ENCODE data around the gene KIF26B. TPM values are rescaled to one million over a fixed set of nuclear protein-coding genes. Genes with fewer than 3 reads are reported as not detected.

The KIF26B gene
- total and polyA plus RNA-seq, 2 experiments from 2014 or later = 0.03 to 0.76 TPM

- ATAC-seq = no peak
- H3K27ac ChIP-seq (ENCODE audit: low read depth) = no peak overlapping the region
- H3K27me3 Mint-ChIP-seq (ENCODE audit: insufficient read depth, low read depth, poor library complexity) = peaks cover 11% of the 10 kb centered on the region
- no peak overlapping the region for H3K27ac Mint-ChIP-seq
- H3K9me2 ChIP-seq (ENCODE audit: insufficient read depth) = peaks cover 6% of the 10 kb centered on the region; the same call in 1 of the 2 replicates
- H4K20me1 ChIP-seq (replicated peaks; ENCODE audit: insufficient read depth) = no peaks in the 10 kb centered on the region
- no peak overlapping the region for H2AFZ ChIP-seq
- no peaks in the 10 kb centered on the region for H3F3A ChIP-seq (replicated peaks; ENCODE audit: low read depth)
- H3K4me3 Mint-ChIP-seq = no peak overlapping the region
- H3K4me1 ChIP-seq (ENCODE audit: insufficient read depth) = peaks cover 20% of the 10 kb centered on the region
- H3K36me3 ChIP-seq (ENCODE audit: insufficient read depth) = no peaks in the 10 kb centered on the region
- peaks cover 21% of the 10 kb centered on the region for H3K4me1 Mint-ChIP-seq
- no peaks in the 10 kb centered on the region for H3K27me3 ChIP-seq (ENCODE audit: insufficient read depth)
- DNase-seq (ENCODE audit: low spot score) = no peak
- H3K9me3 Mint-ChIP-seq = no peaks in the 10 kb centered on the region
- no peak for TF ChIP-seq ZNF114 (CRISPR knock-in tag; IDR thresholded peaks at IDR 0.05)
- no peak for TF ChIP-seq NANOG (IDR thresholded peaks at IDR 0.05; ENCODE audit: borderline replicate concordance)
- no peak for TF ChIP-seq STAT1 (IDR thresholded peaks at IDR 0.05; ENCODE audit: unreplicated experiment)
- no peak for TF ChIP-seq EZH2phosphoT487 (IDR thresholded peaks at IDR 0.05; ENCODE audit: unreplicated experiment)
- TF ChIP-seq ZNF462 (CRISPR knock-in tag; IDR thresholded peaks at IDR 0.05) = no peak
- TF ChIP-seq ZNF331 (CRISPR knock-in tag; IDR thresholded peaks at IDR 0.05; ENCODE audit: low read depth) = no peak
- TF ChIP-seq EZH2 (IDR thresholded peaks at IDR 0.05; ENCODE audit: low read depth, unreplicated experiment) = no peak
- TF ChIP-seq CREB1 (CRISPR knock-in tag; IDR thresholded peaks at IDR 0.05; ENCODE audit: low read depth) = no peak
- no peak for TF ChIP-seq ETS1 (IDR thresholded peaks at IDR 0.05)
- TF ChIP-seq REST (IDR thresholded peaks at IDR 0.05; ENCODE audit: unreplicated experiment) = no peak
- TF ChIP-seq POLR2AphosphoS5 (IDR thresholded peaks at IDR 0.05; ENCODE audit: low read depth) = no peak
- no peak for TF ChIP-seq CTCF (conservative IDR thresholded peaks at IDR 0.05; ENCODE audit: low read depth in 2 of 2)
- no peak for TF ChIP-seq JUNB (IDR thresholded peaks at IDR 0.05; ENCODE audit: unreplicated experiment)
- no peak overlapping the region for H3K4me3 ChIP-seq
- no peak overlapping the region for H3K4me2 ChIP-seq
- H3K36me3 Mint-ChIP-seq (ENCODE audit: low read depth) = no peaks in the 10 kb centered on the region
- H3K79me2 ChIP-seq (replicated peaks; ENCODE audit: insufficient read depth) = no peaks in the 10 kb centered on the region
Observed at GRCh38 chr1:245261786-245262185, 107.0 kb downstream of the KIF26B start.
